Measurements from ENCODE around the gene EIF4A3.
"Not testable (repeated sequence)": the region's sequence is repeated elsewhere in the genome, so short reads cannot be mapped to it uniquely, and the experiment has no call there.

EIF4A3 gene

DNA sequence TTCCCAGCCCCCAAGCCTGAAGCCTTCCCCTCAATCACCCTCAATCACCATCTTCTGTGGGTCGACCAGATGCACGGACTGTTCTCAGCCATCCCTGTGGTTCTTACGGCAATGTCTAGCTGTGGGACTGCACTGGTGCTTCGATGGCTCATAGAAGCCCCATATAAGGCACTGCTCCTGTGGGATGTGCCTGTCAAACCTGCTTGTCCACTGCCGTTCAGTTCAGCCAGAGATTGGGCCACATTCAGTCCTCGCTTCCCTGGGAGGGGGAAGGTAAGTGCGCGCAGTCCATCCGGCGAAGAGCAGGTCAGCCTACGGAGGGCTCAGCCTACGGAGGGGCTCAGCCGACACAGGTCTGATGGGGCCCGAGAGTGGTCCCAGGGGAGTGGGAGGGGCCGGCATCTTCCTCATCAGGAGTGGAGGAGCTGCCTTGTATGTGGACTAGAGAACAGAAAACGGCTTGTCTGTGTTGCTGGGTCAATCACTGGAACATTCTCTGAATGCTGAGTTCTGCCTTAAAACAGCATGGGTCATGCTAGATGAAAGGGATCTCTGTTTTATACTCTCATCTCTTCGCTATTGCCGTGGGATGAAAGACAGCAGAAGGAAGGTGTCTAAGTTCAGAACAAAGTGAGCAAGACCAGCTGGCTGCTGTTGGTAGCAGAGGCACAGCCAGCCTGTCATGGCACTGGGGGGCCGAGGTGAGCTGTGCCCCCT is 23.0 kb upstream of the EIF4A3 start, which contains the start of gene CARD14:
CARD14 (plus strand) TSS at position 247 of the 717 bp plus-strand sequence. CDS start 11,409 bp downstream, outside the sequence.
- no peak for DNase-seq

DNA sequence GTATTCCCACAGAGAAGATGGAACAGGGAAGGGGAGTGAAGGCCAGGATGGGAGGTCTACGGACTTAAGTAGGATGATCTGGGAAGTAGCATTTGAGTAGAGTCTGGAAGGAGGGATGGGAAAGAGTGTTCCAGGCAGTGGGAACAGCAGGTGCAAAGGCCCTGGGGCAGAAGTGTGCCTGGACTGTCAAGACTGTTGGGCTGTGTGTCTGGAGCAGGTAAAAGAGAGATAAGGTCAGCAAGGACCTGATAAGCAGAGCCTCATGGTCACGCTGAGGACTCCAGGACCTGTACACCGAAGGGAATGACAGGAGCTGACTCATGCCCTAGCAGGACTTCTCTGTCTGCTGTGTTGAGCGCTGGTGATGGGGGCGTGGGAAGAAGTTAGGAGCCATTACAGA is 22.2 kb upstream of the EIF4A3 start:
- no peak for DNase-seq

DNA sequence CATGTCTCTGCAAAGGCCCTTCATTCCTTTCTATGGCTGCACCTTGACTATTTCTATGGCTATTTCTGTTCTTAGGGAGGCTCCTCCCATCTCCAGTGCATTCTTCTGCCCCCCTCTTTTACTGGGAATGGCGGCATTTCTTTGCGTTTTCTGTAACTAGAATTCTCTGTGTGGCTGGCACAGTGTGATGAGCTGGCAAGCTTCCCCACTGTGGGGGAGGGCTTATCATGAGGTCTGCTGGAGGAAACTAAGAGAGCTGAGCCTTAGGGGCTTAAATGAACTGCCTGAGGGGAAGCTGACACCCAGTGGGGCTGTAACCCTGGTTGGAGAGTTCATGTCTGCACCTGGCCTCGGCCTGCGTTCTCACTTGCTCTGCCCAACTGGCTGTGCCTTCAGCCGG is 21.4 kb upstream of the EIF4A3 start:
- no peak for DNase-seq

DNA sequence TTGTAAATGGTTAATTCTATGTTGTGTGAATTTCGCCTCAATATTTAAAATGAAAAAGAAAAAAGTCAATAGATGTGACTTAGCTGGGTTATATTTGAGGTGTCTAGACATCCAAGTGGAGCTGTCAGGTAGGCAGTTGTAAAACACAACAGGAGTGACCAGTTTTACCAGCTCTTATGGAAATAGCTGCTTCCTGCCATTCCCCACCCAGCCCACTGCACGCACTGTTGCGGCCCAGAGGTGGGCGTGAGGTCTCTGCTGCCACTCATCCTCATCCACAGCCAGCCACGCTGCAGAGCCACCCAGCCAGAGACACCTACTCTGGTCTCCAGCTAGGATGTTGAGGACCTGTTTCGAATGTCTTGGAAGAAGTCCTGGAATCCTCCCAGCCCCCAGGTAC is 19.5 kb upstream of the EIF4A3 start:
- no peak for DNase-seq

DNA sequence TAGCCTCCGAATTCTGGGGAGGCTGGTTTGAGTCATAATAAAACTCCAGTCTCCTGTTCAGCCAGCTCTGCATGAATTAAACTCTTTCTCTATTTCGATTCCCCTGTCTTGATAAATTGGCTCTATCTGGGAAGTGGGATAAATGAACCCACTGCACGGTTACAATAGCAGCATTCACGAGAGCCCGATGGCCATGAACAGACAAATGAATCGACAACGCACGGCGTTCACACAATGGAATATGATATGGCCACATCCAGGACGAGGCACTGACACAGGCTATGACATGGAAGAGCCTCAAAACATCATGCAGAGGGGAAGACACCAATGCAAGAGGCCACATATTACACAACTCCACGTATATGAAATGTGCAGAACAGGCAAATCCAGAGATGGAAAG is 17.3 kb upstream of the EIF4A3 start:
- no peak for DNase-seq

DNA sequence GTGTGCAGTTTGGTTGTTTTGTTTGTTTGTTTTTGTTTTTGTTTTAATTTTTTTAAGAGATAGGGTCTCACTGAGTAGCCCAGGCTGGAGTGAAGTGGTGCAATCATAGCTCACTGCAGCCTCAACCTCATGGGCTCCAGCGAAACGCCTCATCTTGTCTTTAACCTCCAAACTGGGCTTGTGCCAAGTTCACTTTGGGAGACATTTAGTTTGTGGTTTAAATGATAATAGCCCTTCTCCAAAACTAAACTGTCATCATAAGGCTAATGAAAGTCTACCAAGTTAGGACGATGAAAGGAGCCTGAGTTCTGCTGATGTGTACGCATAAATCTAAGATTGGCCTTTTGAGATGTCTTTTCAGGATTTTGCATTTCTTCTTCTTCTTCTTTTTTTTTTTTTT is 16.4 kb upstream of the EIF4A3 start:
- no peak for DNase-seq

DNA sequence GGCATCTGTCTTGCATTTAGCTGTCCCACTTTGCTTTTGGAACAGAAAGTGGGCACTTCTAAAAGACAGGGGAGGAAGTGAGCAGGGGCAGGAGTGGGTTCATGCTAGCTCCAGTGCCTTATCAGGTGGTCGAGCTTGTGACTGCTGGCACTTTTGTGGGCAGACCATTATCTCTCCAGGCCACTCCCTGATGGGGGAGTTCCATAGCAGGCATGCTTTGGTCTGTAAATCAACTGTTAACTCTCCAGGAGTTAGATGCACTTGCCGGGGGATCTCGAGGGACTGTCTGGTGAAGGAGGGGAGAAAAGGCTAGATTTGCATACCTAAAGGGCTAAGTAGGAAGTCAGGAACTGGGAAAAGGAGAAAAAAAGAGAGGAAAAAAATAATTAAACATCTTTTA is 13.6 kb upstream of the EIF4A3 start:
- no peak for DNase-seq

DNA sequence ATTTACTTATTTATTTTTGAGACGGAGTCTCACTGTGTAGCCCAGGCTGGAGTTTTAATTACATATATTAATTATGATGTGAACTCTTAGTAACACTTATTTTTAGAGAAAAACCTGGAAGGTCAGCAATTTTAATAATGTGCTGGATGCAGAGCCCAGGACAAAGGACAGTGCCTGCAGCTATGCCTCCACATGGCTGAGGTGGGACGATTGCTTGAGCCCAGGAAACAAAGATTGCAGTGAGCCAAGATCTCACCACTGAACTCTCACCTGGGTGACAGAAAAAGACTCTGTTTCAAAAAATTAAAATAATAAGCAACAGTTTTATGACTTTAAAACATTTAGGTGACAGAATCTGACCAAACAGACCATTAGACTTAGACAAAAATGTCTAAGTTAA is 11.9 kb upstream of the EIF4A3 start:
- DNase-seq: no peak

DNA sequence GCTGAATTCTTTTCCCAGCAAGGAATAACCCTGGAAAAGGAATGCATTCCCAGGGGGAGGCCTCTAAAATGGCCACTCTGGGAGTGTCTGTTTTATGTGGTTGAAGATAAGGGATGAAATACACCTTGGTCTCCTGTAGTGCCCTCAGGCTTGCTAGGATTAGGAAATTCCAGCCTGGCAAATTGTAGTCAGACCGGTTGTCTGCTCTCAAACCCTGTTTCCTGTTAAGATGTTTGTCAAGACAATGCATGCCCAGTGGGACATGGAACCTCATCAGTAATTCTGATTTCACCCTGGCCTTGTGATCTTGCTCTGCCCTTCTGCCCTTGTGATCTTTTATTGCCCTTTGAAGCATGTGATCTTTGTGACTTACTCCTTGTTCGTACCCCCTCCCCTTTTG is 8.7 kb upstream of the EIF4A3 start:
- not testable (repeated sequence) for DNase-seq

DNA sequence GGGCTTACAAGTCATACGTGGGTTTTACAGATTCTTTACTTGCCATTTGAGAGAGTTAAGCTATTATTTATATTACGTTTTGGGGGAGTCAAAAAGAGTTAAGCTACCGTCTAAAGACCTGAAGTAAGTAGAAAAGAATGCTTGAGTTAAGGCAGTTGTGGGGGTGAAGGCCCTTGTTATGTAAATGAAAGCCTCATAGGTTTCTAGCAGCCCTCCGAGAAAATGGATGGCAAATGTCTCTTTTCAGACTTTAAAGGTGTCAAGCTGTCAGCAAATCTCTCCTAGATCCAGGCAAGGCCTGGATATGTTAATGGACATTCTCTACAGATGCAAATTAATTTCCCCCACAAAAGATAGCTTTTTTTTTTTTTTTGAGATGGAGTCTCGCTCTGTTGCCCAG is 7.2 kb upstream of the EIF4A3 start:
- DNase-seq: no peak

DNA sequence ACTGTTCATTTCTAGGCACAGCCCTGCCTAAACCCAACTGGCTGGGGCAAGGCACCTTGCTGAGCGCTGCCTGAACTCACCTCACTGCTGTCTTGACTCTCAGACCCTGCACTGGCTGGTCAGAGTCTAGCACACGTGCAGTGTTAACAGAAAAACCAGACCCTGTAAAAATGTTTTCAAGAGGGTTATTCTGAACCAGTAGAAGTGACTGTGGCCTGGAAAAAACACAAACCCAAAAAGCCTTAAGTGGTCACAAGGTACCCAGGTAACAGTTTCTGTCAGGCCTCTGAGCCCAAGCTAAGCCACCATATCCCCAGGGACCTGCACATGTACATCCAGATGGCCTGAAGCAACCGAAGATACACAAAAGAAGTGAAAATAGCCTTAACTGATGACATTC is 6.1 kb upstream of the EIF4A3 start:
- DNase-seq: no peak

DNA sequence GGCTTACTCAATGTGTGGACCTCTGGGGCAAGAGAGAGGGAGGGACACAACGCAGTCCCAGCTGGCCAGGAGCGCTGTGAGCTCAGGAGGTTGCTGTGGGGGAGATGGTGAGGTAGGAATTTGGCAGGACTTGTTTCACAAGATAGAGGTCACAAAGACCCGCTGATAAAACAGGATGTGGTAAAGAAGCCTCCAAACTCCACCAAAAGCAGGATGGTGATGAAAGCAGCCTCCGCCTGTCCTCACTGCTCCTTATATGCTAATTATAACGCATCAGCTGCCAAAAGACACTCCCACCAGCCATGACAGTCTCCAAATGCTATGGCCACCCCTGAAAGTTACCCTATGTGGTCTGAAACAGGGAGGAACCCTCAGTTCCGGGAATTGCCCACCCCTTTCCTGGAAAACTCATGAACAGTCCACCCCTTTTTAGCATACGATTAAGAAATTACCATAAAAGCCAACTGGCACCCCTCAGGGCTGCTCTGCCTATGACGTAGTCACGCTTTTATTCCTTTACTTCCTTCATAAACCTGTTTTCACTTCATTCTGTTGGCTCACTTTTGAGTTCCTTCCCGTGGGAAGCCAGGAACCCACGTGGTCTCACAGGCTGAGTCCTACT is 5.3 kb upstream of the EIF4A3 start:
- DNase-seq: no peak

DNA sequence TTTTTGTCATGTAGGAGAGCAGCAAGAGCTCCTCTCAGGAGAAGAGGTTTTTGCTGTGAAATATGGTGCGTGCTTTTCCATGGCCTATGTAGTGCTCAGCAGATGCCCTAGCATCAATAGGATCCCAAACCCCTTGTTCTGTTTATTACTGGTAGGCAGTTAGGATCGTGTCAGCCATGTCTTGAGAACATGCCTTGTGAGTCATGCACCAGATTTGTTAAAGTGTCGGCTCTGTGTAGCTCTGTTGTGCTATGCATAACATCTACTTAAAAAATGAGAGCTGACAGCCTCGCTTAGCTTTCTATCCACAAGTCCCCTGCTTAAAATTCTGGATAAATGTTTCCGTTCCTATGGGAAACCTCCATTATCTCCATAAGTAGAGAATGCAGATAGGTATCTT is 4.4 kb upstream of the EIF4A3 start:
- DNase-seq: no peak

DNA sequence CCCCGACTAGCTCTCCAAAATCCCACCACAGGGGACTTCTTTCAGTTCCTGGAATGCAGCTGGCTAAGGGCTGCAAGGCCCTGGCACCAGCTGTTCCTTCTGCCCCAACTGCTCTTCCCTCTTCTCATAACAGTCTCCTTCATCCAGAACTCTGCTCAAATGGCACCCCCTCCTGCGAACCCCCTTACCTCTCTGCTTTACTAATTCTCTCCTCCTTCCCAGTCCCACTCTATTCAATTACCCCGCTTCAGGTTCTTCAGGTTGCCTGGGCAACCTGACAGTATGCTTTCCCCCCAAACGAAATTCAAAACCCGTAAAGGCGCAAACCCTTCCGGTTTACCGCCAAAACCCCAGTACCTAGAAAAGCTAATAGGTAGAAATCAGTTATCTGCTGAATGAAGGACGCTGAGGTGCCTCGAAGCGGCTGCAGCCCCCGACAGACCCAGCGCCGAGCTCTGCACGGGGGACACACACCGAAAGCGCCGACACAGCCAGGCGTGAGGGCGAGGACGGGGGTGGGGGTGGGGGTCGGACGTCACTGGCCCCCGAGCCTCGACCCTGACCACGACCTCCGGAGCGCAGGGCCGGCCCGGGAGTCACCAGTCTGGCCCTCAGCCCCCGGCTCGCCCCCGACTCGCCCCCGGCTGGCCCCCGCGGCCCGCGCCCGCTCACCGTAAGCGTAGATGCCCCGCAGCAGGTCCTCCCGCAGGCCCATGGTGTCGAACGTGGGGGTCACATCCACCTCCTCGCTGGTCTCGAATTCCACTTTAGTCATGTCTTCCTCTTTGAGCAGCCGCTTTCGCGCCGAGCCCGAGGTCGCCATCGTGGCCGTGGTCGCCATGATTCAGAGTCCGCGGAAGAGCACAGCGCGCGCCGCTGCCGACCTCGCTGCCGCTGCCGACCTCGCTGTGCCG is 550 bp downstream of the EIF4A3 start:
- DNase-seq: no peak

DNA sequence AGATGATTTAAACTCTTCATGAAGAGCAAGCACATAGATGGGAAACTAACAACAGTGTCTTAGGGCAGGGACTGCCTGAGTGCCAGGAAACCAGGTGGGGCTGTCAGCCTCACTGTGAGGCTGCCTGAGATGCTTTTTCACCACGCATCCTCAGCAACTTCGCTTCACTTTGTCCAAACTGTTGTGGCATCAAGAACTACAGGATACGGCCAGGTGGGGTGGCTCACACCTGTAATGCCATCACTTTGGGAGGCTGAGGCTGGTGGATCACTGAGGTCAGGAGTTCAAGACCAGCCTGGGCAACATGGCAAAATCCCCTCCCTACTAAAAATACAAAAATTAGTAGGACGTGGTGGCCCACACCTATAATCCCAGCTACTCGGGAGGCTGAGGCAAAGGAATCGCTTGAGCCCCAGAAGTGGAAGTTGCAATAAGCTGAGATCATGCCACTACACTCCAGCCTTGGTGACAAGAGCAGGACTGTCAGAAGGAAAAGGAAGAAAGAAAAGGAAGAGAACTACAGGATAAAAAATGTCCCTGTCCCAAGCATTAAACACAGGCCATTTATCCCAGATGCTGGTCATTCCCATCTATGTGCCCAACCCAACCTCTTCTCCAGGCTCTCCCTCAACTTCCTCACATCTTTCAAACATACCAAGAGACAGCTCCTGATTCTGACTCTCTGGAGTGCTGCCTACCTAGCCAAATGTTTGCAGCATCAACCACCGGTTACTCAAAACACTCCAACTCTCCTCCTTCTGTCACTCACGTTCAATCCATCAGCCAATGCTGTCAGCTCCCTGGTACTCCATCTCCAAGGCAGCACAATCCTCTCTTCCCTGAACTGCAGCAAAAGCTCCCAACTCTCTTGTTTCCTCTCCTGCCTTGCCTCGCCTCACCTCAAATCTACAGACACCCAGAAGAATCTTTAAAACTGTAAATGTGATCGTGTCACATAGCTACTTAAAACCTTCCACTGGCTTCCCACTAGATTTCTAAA is 1.6 kb downstream of the EIF4A3 start:
- no peak for DNase-seq

DNA sequence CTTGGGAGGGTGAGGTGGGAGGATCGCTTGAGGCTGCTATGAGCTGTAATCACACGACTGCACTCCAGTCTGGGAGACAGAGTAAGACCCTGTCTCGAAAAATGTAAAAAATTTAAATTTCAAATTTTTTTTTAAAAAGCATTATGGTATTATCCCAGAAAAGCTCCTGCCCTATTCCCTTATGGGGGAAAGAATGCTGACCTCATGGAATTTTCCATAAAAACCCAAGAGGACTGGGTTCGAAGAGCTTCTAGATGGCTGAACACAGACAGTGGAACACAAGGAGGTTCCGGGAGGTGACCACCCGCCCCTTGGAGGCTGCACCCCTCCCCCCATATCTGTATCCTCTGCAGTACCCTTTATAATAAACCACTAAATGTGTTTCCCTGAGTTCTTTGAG is 4.0 kb downstream of the EIF4A3 start:
- no peak for DNase-seq

DNA sequence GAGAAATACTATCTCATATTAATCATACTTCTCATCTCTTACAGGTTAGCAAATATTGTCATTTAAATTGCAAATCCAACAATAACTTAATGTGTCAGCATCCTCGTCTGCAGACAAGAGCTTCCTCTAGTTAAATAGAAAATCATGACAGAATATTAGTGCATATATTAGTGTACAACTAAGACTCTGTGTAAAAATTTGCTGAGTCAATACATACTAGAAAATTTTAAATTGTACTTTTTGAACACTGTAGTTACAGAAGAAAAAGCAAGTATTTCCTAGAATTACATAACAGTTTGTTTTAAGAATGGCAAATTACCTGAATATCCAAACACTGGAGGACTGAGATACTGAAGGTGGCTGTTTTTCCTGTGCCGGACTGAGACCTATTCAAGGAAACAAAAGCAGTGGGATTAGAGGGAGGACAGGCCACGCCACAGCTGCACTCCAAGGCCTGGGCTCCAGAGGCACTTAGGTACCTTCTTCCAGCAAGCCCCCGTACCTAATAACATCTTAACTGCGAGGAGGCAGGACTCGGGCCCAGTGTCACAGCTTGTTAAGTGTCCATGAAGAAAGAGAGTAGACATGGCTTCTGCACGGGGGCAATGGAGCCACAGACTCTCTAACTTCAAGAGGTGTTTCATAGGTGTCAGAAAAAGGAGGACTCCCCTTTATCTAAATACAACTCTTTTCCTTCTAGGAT is 5.3 kb downstream of the EIF4A3 start:
- no peak for DNase-seq

DNA sequence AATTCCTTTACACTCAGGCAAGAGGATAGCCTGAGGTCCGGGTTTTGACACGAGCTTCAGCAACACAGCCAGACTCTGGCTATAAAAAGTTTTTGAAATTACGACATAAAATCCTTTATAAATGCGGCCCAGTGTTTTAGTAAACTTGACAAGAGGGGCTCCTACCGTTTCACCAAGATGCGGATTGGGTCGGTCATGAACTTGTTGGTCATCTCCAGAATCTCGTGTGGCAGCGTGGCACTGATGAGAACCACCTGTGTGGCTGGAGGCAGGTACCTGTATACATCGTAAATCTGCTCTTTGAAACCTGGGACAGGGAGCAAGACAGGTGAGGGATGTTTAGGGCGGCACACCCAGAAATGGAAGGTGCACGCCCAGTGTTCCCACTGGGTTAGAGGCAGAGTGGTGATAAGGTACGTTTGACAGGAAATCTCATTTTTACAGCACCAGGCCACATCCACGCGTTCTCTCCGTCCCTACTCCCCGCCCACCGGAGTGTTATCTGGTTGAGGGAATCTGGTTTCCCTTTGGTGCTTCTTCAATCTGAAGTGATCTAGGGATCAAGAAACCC is 8.0 kb downstream of the EIF4A3 start:
- no peak for DNase-seq

DNA sequence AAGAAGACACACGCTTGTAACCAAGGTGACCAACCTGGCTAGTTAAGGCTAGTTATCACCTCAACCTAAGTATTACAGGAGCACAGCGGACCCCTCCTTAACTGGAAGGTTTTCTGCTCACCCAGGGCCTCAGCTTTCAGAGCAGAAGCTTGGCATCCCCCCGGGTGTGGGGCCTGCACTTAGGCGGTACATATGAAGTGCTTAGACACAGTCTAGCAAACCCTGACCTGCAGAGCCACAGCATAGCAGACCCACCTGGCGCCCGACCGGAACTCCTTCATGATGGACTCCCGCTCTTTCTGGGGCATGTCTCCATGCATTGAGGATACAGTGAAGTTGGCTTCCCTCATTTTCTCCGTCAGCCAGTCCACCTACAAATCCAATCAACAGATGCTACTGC is 9.8 kb downstream of the EIF4A3 start:
- no peak for DNase-seq

DNA sequence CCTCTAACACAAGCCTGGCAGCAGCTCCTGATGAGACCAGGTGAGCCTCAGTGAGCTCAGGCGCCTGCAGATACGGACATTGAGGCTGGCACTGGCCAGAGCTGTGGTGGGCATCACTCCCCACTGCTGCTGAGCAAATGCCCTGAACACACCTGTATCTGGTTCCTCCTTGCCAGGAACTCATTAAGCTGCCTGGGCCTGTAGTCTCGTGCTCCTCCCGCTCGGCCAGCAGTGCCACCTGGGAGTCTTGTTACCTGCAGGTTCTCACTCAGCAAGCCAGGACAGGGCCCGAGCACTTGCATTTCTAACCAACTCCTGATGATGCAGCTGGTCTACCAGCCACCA is 13.3 kb downstream of the EIF4A3 start:
- no peak for DNase-seq

DNA sequence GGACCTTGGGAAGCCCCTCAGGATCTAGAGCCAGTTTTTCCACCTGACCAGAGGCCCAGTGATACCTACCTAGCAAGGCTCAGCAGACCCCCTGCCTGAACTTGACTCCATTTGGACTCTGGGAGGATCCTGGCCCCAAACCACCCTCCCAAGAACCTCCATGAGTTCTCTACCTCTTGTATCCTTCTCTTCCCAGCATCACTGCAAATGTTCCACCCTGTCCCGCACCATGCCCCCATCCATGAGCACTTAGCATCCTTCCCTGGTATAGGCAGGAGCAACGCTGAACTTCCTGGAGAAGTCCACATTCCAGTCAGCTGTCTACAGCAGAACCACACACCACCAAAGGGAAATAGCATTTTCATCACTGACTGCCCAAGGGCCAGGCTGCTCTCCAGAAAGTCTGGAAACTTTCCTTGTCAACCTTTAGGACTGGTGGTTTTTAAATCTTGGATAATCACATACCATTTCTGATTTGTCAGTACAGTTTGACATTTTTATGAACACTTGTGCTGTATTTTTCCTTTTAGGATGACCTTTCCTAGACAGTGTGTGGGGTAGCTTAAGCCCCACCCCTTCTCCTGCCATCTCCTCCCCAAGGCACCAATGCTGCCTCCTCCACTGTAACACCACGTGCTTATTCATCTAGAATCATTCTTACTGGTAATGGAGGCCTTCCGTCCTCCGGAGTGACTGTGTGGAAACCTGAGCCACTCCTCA is 13.9 kb downstream of the EIF4A3 start:
- DNase-seq: no peak
